GM18867 (cell line): Measurements from ENCODE around the gene OSBPL8.
"Not testable (repeated sequence)": the region's sequence is repeated elsewhere in the genome, so short reads cannot be mapped to it uniquely, and the experiment has no call there.

ENCODE experiments used
- ATAC-seq: cut with Tn5 transposase; IDR thresholded peaks from one replicate; pipeline ENCODE4 v1.9.1; 2021; ENCODE audit warnings: mild to moderate bottlenecking, moderate library complexity; ENCODE audit not compliant: unreplicated experiment

OSBPL8 gene

DNA sequence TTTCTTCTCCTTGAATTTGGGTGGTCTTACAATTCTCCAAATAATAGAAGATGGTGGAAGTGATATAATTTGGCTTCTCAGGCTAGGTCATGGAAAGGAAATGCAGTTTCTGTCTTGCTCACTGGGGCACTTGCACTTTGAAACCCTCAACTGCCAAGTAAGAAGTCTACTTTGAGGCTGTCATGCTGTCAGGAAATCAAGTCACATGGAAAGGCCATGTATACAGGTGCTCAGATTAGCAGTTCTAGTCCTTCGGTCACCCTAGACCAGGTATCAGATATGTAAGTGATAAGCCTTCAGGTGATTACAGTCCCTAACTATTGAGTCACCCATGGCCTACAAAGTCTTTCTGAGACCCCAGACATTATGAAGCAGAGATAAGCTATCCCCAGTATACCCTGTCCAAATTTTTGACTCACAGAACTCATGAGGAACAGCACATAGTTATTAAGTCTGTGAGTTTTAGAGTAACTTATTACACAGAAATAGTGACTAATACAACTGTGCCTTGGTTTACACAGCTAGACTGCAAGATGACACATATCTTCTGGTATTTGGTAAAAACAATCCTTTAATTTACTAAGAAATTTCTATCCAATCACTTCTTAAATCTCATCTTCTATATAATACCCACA is 185.1 kb downstream of the OSBPL8 start:
- no peak for ATAC-seq

DNA sequence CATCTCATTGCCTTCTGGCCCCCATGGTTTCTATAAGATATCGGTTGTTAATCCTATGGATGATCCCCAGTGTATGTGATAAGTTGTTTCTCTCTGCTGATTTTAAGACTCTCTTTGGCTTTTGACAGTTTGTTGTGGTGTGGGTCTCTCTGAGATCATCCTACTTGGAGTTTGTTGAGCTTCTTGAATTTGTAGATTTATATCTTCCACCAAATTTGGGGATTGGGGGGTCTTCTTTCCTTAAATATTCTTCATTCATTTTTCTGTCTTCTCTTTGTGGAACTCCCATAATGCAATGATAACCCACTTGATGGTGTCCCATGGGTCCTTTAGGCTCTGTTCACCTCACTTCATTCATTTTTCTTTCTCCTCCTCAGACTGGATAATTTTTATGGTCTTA is 191.3 kb downstream of the OSBPL8 start:
- ATAC-seq: no peak

DNA sequence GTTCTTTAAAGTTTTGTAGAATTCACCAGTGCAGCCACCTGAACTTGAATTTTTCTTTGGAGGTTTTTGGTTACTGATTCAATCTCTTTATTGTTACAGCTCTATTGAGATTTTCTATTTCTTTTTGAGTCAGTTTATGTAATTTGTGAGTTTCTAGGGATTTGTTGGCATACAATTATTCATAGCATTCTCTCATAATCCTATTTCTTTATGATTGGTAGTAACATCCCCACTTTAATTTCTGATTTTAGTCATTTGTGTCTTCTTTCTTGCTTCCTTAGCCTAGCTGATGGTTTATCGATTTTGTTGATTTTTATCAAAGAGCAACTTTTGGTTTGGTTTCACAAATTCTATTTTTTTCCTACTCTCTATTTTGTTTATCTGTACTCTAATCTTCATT is 193.4 kb downstream of the OSBPL8 start:
- no peak for ATAC-seq

DNA sequence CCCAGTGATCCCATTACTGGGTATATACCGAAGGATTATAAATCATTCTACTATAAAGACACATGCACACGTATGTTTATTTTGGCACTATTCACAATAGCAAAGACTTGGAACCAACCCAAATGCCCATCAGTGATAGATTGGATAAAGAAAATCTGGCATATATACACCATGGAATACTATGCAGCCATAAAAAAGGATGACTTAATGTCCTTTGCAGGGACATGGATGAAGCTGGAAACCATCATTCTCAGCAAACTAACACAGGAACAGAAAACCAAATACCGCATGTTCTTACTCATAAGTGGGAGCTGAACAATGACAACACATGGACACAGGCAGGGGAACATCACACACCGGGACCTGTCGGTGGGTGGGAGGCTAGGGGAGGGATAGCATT is 195.4 kb downstream of the OSBPL8 start:
- not testable (repeated sequence) for ATAC-seq

DNA sequence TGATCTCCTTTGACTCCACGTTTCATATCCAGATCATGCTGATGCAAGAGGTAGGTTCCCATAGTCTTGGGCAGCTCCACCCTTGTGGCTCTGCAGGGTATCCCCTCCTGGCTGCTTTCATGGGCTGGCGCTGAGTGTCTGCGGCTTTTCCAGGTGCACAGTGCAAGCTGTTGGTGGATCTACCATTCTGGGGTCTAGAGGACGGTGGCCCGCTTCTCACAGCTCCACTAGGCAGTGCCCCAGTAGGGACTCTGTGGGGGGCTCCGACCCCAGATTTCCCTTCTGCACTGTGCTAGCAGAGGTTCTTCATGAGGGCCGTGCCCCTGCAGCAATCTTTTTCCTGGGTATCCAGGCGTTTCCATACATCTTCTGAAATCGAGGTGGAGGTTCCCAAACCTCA is 199.3 kb downstream of the OSBPL8 start:
- ATAC-seq: no peak

DNA sequence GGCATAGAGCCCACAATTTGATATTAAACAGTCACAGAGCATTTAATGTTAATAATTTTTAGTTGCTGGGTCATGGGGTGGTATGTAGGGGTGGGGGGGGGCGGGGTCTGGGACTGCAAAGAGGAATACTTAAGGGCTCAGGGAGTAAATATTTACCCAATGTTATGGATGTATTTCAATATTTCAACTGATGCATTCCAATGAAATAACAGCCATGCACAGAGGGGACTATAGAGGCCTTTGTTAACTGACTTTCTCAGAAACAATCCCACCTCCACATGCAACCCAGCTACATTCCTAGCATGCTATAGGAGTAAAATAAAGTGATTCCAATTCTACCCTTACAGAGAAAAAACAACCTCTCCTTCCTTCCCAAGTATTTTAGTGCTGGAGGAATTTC is 203.5 kb downstream of the OSBPL8 start:
- no peak for ATAC-seq

DNA sequence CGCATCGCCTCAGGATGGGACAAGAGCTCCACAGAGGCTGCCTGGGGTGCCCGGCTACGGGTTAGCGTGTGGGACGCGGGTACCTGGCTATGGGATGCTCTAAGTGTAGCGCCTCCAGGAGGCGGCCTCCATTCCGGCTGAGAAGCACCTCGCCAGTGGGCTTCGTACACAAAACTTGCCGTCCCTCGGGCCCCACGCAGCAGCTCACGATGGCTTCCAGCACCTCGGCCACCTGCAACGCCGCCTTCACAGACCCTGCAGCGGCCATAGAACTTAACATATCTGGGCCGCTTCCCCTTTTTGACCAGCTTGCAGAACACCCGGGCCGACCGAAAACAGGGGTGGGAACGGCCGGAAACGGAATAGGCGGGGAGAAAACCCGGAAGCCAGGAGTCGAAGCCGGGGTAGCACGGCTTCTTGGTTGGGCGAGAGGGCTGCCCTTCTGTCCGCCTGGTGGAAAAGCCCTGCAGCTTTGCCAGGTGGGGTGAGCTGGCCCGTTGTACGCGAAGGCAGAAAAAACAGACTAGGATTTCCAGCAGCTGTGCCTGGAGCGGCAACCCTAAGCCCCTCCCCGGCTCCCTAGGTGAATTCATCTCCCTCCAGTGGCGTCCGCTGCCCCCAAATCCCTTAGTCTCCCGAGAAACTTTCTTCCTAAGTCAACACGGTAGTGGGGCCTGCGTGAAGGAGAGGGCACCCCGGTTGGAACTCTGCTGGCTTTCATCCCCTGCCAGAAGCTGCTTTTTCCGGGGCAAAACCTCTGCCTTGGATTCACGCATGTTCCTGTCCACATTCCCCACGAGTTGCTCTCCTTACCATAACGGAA is 211.3 kb downstream of the OSBPL8 start, which contains the start of gene BBS10:
TSS of gene BBS10 (minus strand) at position 337 of the 823 bp plus-strand sequence. CDS start at position 280, 57 bp downstream.
- peak; percentile 98 for ATAC-seq

DNA sequence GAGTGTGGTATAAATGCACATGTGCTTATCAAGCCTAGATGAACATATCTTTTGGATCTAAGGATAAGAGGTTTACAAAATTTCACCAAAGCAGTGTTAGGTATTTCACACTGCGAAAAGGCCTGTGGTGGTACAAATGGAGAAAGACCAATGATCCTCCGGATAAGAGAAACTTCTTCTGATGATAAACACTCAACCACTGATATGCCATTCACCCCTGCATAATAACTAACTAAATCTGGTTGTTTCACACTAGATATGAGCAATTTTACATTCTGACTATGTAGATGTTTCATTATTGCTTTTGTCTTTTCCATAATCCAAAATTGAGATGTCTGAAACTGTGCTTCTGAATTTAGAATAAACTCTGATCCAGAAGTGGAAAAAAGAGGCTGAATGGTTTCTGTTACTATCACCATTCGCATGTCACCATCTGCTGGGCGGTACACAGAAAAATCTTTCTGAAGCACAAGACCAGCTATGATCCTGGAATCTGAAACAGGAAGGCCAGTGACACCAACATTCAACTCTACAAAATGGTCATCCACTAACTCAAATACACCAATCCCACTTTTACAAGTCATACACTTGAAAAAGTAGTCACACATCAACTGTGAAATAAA is 212.7 kb downstream of the OSBPL8 start:
- ATAC-seq: peak; percentile 27

DNA sequence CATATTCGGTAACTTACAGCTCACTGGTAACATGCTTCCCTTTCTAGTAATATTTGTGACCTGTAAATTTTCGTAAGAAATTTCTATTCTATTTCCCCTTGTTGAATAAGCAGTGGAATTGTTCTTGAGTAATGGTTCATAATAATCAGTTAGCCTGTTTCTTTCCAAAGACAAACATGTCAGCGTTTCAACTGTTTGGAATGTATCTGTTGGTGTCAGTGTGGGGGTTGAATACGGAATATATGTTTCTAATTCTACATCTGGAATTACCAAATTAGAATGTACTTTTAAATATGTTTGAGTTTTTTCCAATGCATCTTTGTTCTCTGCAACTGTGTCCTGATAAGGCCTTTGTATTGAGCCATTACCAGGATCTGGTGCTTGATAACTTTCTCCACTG is 213.3 kb downstream of the OSBPL8 start:
- no peak for ATAC-seq

DNA sequence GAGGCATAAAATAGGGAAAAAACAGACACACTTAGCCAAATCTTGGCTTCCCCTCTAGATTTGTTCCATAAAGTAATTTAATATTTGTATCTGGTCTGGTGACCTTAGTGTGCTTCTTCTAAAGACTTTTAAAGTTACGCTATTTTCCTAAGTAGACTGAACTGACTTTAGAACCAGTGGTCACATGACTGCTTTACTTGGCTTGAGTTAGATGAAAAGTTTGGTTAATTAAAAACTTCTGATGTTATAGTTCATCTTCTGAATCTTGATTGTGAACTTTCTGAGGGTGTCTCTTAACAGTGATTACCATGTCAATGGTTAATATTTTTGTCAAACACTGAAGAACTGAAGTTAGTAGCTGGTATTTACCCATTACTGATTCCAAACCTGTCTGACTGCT is 214.0 kb downstream of the OSBPL8 start:
- no peak for ATAC-seq

DNA sequence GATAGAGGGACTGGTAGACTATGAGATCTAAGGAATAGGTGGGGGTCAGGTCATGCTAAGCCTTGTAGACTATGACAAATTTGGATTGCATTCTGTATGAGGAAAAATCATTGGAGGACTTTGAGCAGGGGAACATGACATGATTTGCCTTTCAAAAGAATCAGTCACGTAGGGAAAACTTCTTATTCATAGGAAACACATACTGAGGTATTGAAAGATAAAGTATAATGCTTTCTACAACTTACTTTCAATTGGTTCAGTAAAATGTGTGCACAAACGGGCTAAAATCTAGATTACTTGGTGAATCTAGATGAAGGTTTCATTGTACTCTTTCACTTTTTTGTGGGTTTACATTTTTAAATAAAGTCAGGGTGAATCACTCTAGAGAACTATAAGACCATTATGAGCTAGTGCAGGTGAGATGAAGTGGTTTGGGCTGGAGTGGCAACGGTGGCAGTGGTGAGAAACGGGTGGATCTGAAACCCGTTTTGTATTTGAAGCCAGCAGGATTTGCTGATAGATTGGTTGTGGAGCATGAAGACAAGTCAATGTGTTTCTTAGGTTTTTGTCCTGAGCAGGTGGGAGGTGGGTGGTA is 218.0 kb downstream of the OSBPL8 start:
- ATAC-seq: no peak

DNA sequence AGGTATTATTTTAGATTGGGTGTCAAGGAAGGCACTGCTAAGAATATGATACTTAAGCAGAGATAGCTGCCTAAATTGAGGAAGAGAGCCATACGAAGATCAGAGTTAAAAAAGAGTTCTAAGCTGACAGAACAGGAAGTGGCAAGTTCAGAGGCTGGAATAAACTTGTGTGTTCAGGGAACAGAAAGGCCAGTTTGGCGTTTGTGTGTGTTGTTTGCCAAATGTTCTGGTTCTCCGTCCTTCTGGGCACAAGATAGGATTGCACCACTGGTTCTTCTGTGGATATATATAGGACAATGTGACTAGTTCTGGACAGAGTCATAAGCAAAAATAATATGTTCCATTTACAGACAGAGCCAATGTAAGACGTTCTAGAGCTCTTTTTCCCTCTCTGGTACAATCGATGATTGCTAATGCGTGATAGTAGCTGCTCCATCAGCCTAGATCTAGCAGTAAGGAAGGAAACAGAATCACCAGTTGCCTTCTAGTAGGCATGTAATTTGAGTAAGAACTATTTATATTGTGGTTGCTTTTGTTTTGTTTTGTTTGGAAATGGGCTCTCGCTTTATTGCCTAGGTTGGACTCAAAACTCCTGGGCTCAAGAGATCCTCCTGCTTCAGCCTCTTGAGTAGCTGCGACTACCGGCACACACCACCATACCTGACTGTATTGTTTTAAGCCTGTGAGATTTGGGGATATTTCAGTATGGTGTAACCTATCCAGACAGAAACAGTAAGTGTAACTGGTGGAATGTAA is 218.7 kb downstream of the OSBPL8 start:
- ATAC-seq: no peak

DNA sequence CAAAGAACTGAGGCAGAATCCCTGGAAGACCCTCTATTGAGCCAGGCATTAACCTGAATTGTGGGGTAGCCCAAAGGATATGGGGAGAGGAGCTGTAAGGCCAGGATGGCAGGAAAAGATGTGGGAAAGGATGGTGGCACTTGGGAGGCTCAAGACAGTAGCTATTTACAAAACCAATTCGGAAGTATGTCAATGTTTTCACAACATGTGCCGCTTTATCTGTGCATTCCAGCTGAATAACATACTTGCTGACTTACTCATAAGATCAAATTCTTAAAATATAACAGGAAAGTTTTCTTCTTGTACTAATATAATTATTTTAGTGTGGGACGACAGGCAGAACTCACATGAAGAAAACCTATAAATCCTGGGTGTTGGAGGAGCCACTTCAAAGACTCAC is 222.0 kb downstream of the OSBPL8 start:
- no peak for ATAC-seq

DNA sequence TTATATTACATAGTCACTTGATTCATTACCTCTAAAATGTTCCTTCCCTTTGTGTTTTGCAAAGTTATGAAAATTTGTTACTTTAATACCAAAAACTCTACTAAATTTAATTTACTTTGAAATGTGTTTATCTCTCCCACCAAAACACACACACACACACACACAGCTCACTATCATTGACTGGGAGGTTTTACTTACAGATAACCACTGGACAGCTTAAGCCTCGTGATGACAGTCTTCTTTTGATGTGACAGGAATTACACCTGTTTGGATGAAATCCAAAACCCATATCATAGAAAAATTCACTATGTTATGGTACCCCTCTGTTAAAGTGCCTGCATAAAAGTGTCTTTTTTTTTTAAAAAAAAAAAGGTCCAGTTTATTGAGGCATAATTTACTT is 227.0 kb downstream of the OSBPL8 start:
- no peak for ATAC-seq

DNA sequence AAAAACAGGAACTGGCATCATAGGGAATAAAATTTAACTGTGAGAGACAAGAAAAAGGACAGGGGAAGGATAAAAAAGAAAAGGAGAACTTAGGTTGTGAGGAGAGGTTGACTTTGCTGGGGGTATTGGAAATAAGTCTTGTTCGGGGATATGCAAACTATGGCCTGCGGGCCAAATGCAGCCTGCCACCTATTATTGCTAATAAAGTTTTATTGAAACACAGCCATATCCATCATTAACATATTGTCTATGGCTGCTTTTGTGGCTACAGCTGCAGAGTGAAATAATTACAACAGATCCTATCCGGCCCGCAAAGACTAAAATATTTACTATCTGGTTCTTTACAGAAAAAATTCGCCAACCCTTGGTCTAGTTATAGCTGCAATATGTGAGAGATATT is 230.0 kb downstream of the OSBPL8 start:
- no peak for ATAC-seq

DNA sequence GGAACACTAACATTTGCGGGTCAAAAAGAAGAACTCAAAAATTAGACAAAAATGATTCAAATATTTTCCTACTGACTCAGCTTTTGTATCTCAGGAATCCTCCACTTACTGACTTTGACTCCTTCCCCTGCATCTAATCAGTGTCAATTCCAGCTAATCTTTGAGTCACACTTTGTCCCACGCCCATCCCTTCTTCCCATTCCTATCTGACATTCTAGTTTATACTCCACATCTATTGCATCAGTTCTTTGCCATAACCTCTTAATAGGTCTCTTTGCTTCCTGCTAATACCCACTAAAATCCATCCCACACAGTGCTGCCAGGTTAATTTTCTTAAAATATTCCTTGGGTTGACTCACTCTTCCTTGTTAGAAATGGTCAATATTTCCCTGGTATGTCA is 230.4 kb downstream of the OSBPL8 start:
- no peak for ATAC-seq

DNA sequence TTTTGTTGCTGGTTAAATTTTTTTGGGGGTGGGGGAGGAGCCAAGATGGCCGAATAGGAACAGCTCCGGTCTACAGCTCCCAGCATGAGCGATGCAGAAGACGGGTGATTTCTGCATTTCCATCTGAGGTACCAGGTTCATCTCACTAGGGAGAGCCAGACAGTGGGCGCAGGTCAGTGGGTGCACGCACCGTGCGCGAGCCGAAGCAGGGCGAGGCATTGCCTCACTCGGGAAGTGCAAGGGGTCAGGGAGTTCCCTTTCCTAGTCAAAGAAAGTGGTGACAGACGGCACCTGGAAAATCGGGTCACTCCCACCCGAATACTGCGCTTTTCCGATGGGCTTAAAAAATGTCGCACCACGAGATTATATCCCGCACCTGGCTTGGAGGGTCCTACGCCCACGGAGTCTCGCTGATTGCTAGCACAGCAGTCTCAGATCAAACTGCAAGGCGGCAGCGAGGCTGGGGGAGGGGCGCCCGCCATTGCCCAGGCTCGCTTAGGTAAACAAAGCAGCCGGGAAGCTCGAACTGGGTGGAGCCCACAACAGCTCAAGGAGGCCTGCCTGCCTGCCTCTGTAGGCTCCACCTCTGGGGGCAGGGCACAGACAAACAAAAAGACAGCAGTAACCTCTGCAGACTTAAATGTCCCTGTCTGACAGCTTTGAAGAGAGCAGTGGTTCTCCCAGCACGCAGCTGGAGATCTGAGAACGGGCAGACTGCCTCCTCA is 239.8 kb downstream of the OSBPL8 start:
- not testable (repeated sequence) for ATAC-seq

DNA sequence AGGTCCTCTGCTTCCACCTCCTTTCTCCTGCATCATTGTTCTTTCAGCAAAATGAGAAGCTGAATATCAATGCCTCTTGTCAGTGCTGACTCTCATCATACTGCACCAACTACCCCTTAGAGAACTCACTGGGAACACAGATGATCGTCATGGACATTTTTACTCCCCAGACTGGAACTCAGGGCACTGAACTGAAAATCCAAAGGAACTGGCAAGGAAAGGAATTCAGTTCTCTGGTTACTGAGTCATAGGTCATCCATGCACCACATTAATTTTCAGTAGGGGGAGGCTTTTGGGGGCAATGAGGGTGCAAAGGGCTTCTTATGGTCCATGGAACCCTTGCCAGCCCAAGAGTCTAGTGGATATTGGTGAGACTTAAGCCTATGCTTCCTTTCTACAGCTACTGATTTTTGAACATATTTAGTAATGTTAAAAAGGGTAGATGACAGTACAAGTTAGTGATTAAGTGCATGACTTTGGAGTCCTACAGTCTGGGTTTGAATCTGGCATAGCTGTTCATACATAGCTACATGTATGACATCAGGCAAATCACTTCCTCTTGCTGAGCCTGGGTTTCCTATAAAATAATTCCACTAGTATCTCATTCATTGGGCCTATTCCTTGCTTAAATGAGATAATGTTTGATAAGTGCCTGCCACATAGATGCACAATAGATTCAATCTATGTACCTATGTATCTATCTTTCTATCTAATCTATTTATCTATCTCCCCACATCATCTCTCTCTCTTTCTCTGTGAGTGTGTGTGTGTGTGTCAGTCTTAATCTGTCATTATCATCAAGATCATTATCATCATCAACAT is 240.6 kb downstream of the OSBPL8 start:
- ATAC-seq: no peak

DNA sequence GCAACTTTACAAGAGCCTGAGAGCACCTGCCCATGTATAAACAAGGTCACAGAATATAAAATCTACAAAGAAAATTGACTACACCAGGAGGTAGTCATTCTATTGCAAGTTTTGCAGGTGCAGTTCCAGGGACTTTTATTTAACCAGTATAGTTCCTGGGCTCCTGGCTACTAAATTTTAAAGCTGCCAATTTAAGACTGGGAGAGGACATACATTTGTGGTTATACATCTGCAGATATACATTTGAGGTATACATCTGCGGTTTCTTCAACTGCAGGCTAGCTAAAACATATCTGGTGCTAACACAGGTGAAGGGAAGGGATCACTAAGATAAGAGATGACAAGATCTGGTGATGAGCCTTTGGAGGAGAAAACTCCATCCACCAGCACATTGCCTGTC is 241.6 kb downstream of the OSBPL8 start:
- ATAC-seq: no peak
